22Rv1 (cell line): ENCODE measurements around the gene LAYN.

Source experiments
- CTCF ChIP-seq: fragments of 450-650 bp; IDR thresholded peaks from 2 replicates; pipeline ENCODE4 v1.5.1; 2017; ENCODE audit warnings: mild to moderate bottlenecking
- ZFX ChIP-seq: fragments of 450-650 bp; IDR thresholded peaks from 2 replicates; pipeline ENCODE4 v1.6.1; 2017; ENCODE audit warnings: antibody characterized with exemption, borderline replicate concordance

GRCh38 chr11:111522426-111522825, 18.1 kb upstream of the LAYN start:
- no peak for TF ChIP-seq CTCF
- no peak for TF ChIP-seq ZFX
